Measurements from ENCODE around the gene ZDHHC20. TPM values are rescaled to one million over a fixed set of nuclear protein-coding genes. Genes with fewer than 3 reads are reported as not detected.
A peak's percentile ranks its signal among the peaks of the same experiment; 100 is the strongest.

The ZDHHC20 gene
- 10 to 100 TPM; 52.4 to 76.2 TPM for total RNA-seq
- polyA plus RNA-seq (ENCODE audit: insufficient read depth, low read depth, low replicate concordance), result 75.8 TPM
- long read RNA-seq, donor 1, full-length matches to known transcripts, result 3 of 3 reads
- long read RNA-seq, donor 1, partial matches to known transcripts, result 0 of 3 reads
- long read RNA-seq, donor 1, other reads (novel, unspliced or antisense), result 0 of 3 reads
- long read RNA-seq, donor 2, full-length matches to known transcripts, result 5 of 5 reads
- long read RNA-seq, donor 2, partial matches to known transcripts, result 0 of 5 reads
- long read RNA-seq, donor 2, other reads (novel, unspliced or antisense), result 0 of 5 reads

- no peaks in the 10 kb centered on the region for H3K36me3 ChIP-seq (ENCODE audit: low read depth, missing control alignments)
- H3K4me3 ChIP-seq, result peak within 1 kb of the TSS; percentile 100
- H3K27me3 ChIP-seq, result no peaks in the 10 kb centered on the region
- peaks cover 5% of the 10 kb centered on the region for H3K4me1 ChIP-seq
- peak within 1 kb of the TSS; percentile 96 for H3K27ac ChIP-seq
- WGBS, 2 donors, result 0 to 1% methylated on average over 7 to 83 of the region's 107 CpGs
- H3K9me3 ChIP-seq, result no peaks in the 10 kb centered on the region
- no peak for TF ChIP-seq POLR2A (IDR thresholded peaks at IDR 0.05)
- no peak for TF ChIP-seq CTCF (IDR thresholded peaks at IDR 0.05)
- DNase-seq, result peak; percentile 92
- intact Hi-C loops (cut with DNase I; ENCODE audit: low total_unique reads), result no loop called here
These were observed at the start of gene ZDHHC20 for GRCh38 chr13:21458813-21459701. Gene ZDHHC20, minus strand, starts transcription at chr13:21459303. Its CDS starts 132 bp downstream, at chr13:21459171.

- WGBS, 2 donors, result 89 to 95% methylated on average over 3 of the region's 3 CpGs
- Histone ChIP-seq H3K9me3 (no peaks in the 10 kb centered on the region), H3K27me3 (no peaks in the 10 kb centered on the region), H3K4me1 (no peaks in the 10 kb centered on the region), H3K36me3 (ENCODE audit: low read depth, missing control alignments) (no peaks in the 10 kb centered on the region), H3K27ac (no peak overlapping the region), H3K4me3 (no peak overlapping the region)
- TF ChIP-seq CTCF (IDR thresholded peaks at IDR 0.05), result no peak
- no peak for TF ChIP-seq POLR2A (IDR thresholded peaks at IDR 0.05)
- no peak for DNase-seq
- intact Hi-C loops (cut with DNase I; ENCODE audit: low total_unique reads), result no loop called here
These were observed 45.3 kb upstream of the ZDHHC20 start for GRCh38 chr13:21504379-21504778.

- Histone ChIP-seq H3K36me3 (ENCODE audit: low read depth, missing control alignments) (no peaks in the 10 kb centered on the region), H3K9me3 (no peaks in the 10 kb centered on the region), H3K27me3 (no peaks in the 10 kb centered on the region), H3K4me3 (no peak overlapping the region), H3K27ac (no peak overlapping the region), H3K4me1 (no peaks in the 10 kb centered on the region)
- no peak for DNase-seq
- no peak for TF ChIP-seq POLR2A (IDR thresholded peaks at IDR 0.05)
- TF ChIP-seq CTCF (IDR thresholded peaks at IDR 0.05), result no peak
- intact Hi-C loops (cut with DNase I; ENCODE audit: low total_unique reads), result no loop called here
- WGBS, 2 donors, result 91 to 94% methylated on average over 3 of the region's 3 CpGs
These were observed 42.6 kb upstream of the ZDHHC20 start for GRCh38 chr13:21501686-21502085.

- Histone ChIP-seq H3K36me3 (ENCODE audit: low read depth, missing control alignments) (no peaks in the 10 kb centered on the region), H3K4me3 (no peak overlapping the region), H3K27me3 (no peaks in the 10 kb centered on the region), H3K4me1 (no peaks in the 10 kb centered on the region), H3K27ac (no peak overlapping the region), H3K9me3 (no peaks in the 10 kb centered on the region)
- intact Hi-C loops (cut with DNase I; ENCODE audit: low total_unique reads), result no loop called here
- no peak for DNase-seq
- TF ChIP-seq CTCF (IDR thresholded peaks at IDR 0.05) (no peak), POLR2A (IDR thresholded peaks at IDR 0.05) (no peak)
- 96 to 98% methylated on average over 4 of the region's 4 CpGs for WGBS, 2 donors
These were observed 27.2 kb upstream of the ZDHHC20 start for GRCh38 chr13:21486322-21486721.

All from testis (tissue), 5 donors.